Hepatocyte (in vitro differentiated cells): ENCODE data around the gene KCNK3.

Experiments used
- CTCF ChIP-seq: fragments of 200-600 bp; sonication (generic); IDR thresholded peaks from 2 replicates; pipeline ENCODE4 v1.5.1; 2016; ENCODE audit warnings: antibody characterized with exemption, mild to moderate bottlenecking; ENCODE audit not compliant: poor library complexity
- EZH2 ChIP-seq: fragments of 200-600 bp; sonication (generic); IDR thresholded peaks from 2 replicates; pipeline ENCODE4 v1.6.1; 2016; ENCODE audit warnings: antibody characterized with exemption, mild to moderate bottlenecking, borderline replicate concordance

GRCh38 chr2:26699295-26699694, 6.8 kb downstream of the KCNK3 start:
- TF ChIP-seq CTCF (no peak), EZH2 (no peak)
